GM12872 (cell line): Measurements from ENCODE around the gene ITGAD.

Experiments used
- TF ChIP-seq, protein P1 (sequence below): IDR thresholded peaks from 3 replicates; pipeline ENCODE4 v1.5.1; 2011; ENCODE audit warnings: low read depth, mild to moderate bottlenecking, low read length, moderate library complexity; ENCODE audit not compliant: insufficient read depth

The ITGAD gene

DNA sequence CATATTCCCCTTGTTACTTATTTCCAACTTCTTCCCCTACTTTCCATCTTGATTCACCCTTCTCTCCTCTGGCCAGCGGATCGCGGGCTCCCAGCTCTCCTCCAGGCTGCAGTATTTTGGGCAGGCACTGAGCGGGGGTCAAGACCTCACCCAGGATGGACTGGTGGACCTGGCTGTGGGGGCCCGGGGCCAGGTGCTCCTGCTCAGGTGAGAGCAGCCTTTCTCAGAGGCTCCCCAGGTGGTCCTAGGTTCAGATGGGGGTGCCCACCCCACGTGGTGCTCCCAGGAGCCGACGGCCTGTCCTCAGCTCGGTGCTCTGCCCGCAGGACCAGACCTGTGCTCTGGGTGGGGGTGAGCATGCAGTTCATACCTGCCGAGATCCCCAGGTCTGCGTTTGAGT, 22.1 kb upstream of the ITGAD start:
- TF ChIP-seq, protein P1, sequence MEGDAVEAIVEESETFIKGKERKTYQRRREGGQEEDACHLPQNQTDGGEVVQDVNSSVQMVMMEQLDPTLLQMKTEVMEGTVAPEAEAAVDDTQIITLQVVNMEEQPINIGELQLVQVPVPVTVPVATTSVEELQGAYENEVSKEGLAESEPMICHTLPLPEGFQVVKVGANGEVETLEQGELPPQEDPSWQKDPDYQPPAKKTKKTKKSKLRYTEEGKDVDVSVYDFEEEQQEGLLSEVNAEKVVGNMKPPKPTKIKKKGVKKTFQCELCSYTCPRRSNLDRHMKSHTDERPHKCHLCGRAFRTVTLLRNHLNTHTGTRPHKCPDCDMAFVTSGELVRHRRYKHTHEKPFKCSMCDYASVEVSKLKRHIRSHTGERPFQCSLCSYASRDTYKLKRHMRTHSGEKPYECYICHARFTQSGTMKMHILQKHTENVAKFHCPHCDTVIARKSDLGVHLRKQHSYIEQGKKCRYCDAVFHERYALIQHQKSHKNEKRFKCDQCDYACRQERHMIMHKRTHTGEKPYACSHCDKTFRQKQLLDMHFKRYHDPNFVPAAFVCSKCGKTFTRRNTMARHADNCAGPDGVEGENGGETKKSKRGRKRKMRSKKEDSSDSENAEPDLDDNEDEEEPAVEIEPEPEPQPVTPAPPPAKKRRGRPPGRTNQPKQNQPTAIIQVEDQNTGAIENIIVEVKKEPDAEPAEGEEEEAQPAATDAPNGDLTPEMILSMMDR, result no peak

GRCh38 chr16:31371619-31372484, 21.3 kb upstream of the ITGAD start:
- TF ChIP-seq, protein P1, result no peak

DNA sequence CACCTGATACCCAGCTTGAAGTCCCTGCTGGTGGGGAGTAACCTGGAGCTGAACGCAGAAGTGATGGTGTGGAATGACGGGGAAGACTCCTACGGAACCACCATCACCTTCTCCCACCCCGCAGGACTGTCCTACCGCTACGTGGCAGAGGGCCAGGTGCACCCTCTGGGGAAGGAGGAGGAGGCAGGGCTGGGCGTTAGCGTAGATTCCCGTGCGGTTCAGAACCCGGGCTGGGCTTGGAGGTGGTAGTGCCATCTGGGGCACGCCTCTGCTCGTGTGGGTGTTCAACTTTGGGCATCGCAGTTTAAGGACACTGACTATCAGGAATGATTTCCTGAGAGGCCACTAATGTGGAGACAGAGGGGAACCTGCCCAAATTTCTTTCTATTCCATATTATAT, 19.9 kb upstream of the ITGAD start:
- TF ChIP-seq, protein P1, result no peak

GRCh38 chr16:31375231-31375630, 17.9 kb upstream of the ITGAD start:
- TF ChIP-seq, protein P1, result no peak

- TF ChIP-seq, protein P1, result no peak
Observed at GRCh38 chr16:31376705-31377104, 16.4 kb upstream of the ITGAD start.

- TF ChIP-seq, protein P1, result no peak
Observed at GRCh38 chr16:31377210-31377903, 15.8 kb upstream of the ITGAD start.

- TF ChIP-seq, protein P1, result no peak
Observed at GRCh38 chr16:31380201-31380600, 12.9 kb upstream of the ITGAD start.
